Activated CD8-positive, alpha-beta T cell treated with anti-CD3 and anti-CD28 coated beads for 36 hours (primary cell): ENCODE data around the gene AHNAK2. TPM values are rescaled to one million over a fixed set of nuclear protein-coding genes. Genes with fewer than 3 reads are reported as not detected.

Experiments
- ATAC-seq: fragments of 200-7000 bp; cut with Tn5 transposase; one replicate; pipeline ENCODE4 v1.10.0; 2021; ENCODE audit warnings: mild to moderate bottlenecking, moderate library complexity
- CTCF ChIA-PET: fragments of 350-600 bp; sonication (Branson Sonifier 250); formaldehyde crosslinking; loops from one replicate; lab custom pipeline; 2021; ENCODE audit warnings: antibody characterized with exemption; lab: Charles Lee
- POLR2A ChIA-PET: fragments of 350-600 bp; sonication (Branson Sonifier 250); formaldehyde crosslinking; loops from one replicate; lab custom pipeline; 2021; ENCODE audit warnings: antibody characterized with exemption; lab: Charles Lee
- DNase-seq: peaks from one replicate; pipeline ENCODE4 v3.0.0-alpha.2; 2020
- H3K27ac Mint-ChIP-seq: one replicate; pipeline ENCODE4 v1.8.0; 2021; ENCODE audit warnings: mild to moderate bottlenecking, mixed read lengths
- H3K27me3 Mint-ChIP-seq: one replicate; pipeline ENCODE4 v1.8.0; 2021; ENCODE audit warnings: mixed read lengths
- H3K36me3 Mint-ChIP-seq: one replicate; pipeline ENCODE4 v1.8.0; 2021; ENCODE audit warnings: low read depth, mixed read lengths
- H3K4me1 Mint-ChIP-seq: one replicate; pipeline ENCODE4 v1.8.0; 2021; ENCODE audit warnings: low read depth, mixed read lengths
- H3K4me3 Mint-ChIP-seq: one replicate; pipeline ENCODE4 v1.8.0; 2021; ENCODE audit warnings: mild to moderate bottlenecking, moderate library complexity, mixed read lengths
- H3K9me3 Mint-ChIP-seq: one replicate; pipeline ENCODE4 v1.8.0; 2021; ENCODE audit warnings: mixed read lengths
- intact Hi-C: fragments of 100-400 bp; cut with micrococcal nuclease; formaldehyde crosslinking; loops from one replicate; pipeline ENCODE4 v1.10.0; 2022
- total RNA-seq, 2 experiments: library from RNA; stranded (reverse); gene quantifications; one replicate each; pipeline ENCODE4 v1.2.3, GENCODE V29; 2021
- TF ChIP-seq, protein P1 (sequence below): fragments of 200-600 bp; IDR thresholded peaks from one replicate; pipeline ENCODE4 v1.8.0; 2022; ENCODE audit warnings: antibody characterized with exemption, mild to moderate bottlenecking

Gene AHNAK2
- total RNA-seq, 2 experiments from 2014 or later: 0.02 TPM; not detected in 1

DNA sequence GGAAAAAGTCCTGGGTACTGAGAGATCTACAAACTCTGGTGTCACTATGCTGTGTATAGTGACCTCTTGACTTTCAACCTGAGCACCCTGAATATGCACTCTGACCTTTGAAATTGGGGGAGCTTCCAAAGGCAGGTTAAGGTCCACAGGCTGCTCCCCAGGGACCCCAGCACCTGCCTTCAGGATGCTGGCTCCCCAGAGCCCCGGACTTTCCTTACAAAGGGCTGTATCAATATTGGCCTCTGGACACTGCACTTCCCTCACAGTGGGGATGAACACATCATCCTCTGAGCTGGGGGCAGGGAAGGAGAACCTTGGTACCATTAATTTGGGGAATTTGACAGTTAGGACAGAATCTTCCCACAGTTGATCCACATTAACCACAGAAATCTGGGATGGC lies 39.2 kb downstream of the AHNAK2 start:
- POLR2A ChIA-PET: interaction anchor here (0.7 kb wide), 1 partner anchor 186 kb away, joined by 3 read pairs; no protein-coding TSS in a partner anchor
- no peaks in the 10 kb centered on the region for H3K9me3 Mint-ChIP-seq
- H3K4me3 Mint-ChIP-seq: no peak overlapping the region
- H3K4me1 Mint-ChIP-seq: no peaks in the 10 kb centered on the region
- DNase-seq (no peak), ATAC-seq (no peak)
- intact Hi-C loops: no loop called here
- no peaks in the 10 kb centered on the region for H3K36me3 Mint-ChIP-seq
- CTCF ChIA-PET: interaction anchor here (1.1 kb wide), 1 partner anchor 36 kb away, joined by 4 read pairs; no protein-coding TSS in a partner anchor
- TF ChIP-seq, protein P1, sequence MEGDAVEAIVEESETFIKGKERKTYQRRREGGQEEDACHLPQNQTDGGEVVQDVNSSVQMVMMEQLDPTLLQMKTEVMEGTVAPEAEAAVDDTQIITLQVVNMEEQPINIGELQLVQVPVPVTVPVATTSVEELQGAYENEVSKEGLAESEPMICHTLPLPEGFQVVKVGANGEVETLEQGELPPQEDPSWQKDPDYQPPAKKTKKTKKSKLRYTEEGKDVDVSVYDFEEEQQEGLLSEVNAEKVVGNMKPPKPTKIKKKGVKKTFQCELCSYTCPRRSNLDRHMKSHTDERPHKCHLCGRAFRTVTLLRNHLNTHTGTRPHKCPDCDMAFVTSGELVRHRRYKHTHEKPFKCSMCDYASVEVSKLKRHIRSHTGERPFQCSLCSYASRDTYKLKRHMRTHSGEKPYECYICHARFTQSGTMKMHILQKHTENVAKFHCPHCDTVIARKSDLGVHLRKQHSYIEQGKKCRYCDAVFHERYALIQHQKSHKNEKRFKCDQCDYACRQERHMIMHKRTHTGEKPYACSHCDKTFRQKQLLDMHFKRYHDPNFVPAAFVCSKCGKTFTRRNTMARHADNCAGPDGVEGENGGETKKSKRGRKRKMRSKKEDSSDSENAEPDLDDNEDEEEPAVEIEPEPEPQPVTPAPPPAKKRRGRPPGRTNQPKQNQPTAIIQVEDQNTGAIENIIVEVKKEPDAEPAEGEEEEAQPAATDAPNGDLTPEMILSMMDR: no peak
- no peak overlapping the region for H3K27ac Mint-ChIP-seq
- peaks cover 11% of the 10 kb centered on the region for H3K27me3 Mint-ChIP-seq

DNA sequence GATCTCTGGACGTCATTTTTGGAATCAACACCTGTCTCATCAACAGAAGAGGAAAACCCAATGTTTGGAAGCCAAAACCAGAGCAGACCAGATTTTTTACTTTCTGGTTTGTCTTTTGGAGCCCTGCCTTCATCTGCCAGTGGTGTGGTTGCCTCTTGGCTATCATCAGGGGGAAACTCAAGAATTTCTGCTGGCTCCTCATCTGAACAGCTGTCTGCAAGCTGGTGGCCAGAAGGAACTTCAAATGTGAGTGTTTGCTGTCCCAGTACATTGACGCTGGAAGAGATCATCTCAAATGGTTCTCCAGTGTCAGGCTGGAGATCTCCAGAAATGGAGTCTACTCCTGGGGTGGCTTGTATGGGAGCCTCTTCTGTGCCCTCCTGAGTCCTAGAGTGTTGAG lies 39.7 kb downstream of the AHNAK2 start:
- Mint-ChIP-seq H3K9me3 (no peaks in the 10 kb centered on the region), H3K36me3 (no peaks in the 10 kb centered on the region), H3K4me1 (no peaks in the 10 kb centered on the region), H3K27ac (no peak overlapping the region), H3K4me3 (no peak overlapping the region), H3K27me3 (peaks cover 11% of the 10 kb centered on the region)
- DNase-seq (no peak), ATAC-seq (no peak)
- ChIA-PET CTCF (no interaction called here), POLR2A (interaction anchor here (0.7 kb wide), 1 partner anchor 186 kb away, joined by 3 read pairs; no protein-coding TSS in a partner anchor)
- intact Hi-C loops: no loop called here
- TF ChIP-seq, protein P1: no peak

DNA sequence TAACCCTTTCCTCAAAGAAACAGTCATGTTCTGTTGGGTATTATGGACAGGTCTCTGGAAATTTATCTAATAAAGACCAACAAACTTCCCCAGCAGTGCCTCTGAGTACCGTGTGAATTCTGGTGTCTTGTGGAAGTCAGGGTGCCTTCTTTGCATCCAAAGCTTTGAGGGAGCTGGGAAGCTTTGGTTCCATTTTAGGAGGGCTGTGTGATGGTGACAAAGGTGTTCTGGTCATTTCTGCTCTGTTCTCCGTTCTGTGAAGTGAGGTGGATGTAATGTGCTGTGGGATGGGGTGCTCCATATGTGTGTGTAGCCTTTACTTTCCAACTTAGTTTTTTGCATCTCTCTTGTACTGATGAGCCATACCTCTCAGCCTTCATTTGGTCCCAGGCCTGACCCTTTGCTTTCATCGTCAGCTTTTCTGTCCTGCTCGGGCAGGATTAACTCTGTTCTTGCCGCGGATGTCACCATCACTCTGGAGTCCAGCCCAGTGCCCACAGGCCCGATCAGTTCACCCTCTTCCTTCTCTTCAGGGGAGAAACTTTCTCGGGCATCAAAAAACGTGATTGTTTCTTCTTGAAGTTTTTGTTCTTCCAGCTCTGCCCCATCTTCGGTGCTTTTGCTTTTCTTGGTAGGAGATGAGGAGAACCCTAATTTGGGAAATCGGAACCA lies 40.3 kb downstream of the AHNAK2 start:
- ATAC-seq: no peak
- CTCF ChIA-PET: no interaction called here
- Mint-ChIP-seq H3K4me1 (no peaks in the 10 kb centered on the region), H3K27ac (no peak overlapping the region), H3K27me3 (peaks cover 11% of the 10 kb centered on the region), H3K9me3 (no peaks in the 10 kb centered on the region), H3K4me3 (no peak overlapping the region), H3K36me3 (no peaks in the 10 kb centered on the region)
- POLR2A ChIA-PET: no interaction called here
- intact Hi-C loops: no loop called here
- DNase-seq: no peak
- TF ChIP-seq, protein P1: no peak

DNA sequence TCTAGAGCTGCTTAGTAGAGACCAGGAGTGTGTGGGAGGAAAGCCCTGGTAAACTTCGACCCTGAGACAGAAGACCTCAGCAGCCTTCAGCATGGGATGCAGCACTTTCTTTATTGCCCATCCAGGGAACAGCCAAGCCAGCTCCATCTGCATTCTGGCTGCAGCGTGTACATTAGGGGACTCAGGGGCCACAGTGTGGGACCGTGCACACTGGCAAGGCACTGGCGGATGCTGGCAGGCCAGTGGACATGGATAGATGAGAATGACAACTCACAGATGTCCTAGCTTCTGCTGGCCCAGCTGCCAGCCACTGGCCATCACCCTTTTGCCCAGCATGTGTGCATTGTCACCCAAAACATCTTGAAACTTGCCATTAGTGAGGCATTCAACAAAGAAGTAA lies 41.0 kb downstream of the AHNAK2 start:
- no peaks in the 10 kb centered on the region for H3K9me3 Mint-ChIP-seq
- no peaks in the 10 kb centered on the region for H3K4me1 Mint-ChIP-seq
- CTCF ChIA-PET: no interaction called here
- H3K4me3 Mint-ChIP-seq: no peak overlapping the region
- TF ChIP-seq, protein P1: no peak
- POLR2A ChIA-PET: no interaction called here
- H3K36me3 Mint-ChIP-seq: no peaks in the 10 kb centered on the region
- peaks cover 11% of the 10 kb centered on the region for H3K27me3 Mint-ChIP-seq
- no peak for ATAC-seq
- DNase-seq: no peak
- H3K27ac Mint-ChIP-seq: no peak overlapping the region
- intact Hi-C loops: no loop called here

DNA sequence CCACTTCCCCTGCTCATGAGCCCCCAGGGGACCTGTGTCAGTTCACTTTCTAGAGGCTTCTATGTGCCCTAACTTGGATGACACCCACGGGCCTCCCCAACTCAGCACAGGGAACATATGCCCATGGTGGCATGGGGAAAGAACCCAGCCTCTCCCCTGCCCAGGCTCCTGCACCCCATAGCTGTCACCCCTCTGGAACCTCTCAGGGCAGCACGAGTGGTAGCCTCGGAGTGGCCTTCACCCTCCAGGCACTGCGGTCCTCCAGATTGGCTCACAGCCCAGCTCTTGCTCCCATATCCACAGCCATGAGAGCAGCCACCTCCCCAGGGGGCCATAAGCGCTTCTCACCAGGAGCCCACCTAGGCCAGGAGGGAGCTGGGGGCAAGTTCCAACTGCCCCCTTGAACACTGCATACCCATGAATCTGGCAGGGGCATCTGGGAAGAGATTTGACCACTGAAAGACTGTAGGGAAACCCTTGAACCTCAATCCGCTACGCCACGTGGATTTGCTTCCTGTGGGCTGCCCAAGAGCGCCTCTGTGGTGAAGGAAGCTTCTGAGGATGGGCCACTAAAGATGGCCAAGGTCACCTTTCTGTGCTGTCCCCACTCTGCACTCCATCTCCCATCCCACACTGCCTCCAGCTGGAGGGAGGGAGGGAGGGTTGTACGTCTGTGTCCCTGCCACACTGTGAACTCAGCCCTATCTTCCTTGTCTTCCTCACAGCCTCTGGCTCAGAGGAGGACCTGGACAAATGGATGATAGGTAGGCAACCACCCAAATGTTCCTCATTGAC lies 41.6 kb downstream of the AHNAK2 start:
- no peaks in the 10 kb centered on the region for H3K9me3 Mint-ChIP-seq
- TF ChIP-seq, protein P1: no peak
- no peaks in the 10 kb centered on the region for H3K36me3 Mint-ChIP-seq
- ChIA-PET POLR2A (no interaction called here), CTCF (interaction anchor here (1.2 kb wide), 1 partner anchor 109 kb away, joined by 4 read pairs; no protein-coding TSS in a partner anchor)
- no peaks in the 10 kb centered on the region for H3K4me1 Mint-ChIP-seq
- no peak overlapping the region for H3K27ac Mint-ChIP-seq
- ATAC-seq: no peak
- no peak overlapping the region for H3K4me3 Mint-ChIP-seq
- H3K27me3 Mint-ChIP-seq: peaks cover 11% of the 10 kb centered on the region
- intact Hi-C loops: no loop called here
- DNase-seq: no peak
